Measurements from ENCODE around the gene DGKI. TPM values are rescaled to one million over a fixed set of nuclear protein-coding genes. Genes with fewer than 3 reads are reported as not detected.

DGKI gene
- total RNA-seq, 1 experiment from 2014 or later = 0.15 TPM

DNA sequence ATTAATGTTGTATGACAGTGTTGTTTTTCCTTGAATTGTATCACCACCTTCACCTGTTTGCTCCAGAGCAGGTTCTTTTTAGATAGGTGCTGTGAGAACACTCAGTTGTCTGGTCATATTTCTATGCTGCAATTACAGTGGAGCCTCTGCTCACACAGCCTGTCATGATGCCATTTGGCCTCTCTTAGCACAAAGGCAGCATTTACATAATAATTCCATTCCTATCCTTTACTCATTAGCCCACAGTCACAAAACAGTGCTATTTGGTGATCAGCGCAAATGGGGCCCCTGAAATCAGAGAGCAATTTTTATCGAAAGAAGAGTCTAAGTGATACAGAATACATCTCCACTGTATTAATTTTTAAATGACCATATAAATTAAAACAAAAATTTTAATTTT lies 13.8 kb upstream of the DGKI start:
- H3K27me3 ChIP-seq (ENCODE audit: insufficient read depth, low read length) = no peaks in the 10 kb centered on the region
- H2AFZ ChIP-seq (ENCODE audit: low read depth, low read length, poor library complexity, severe bottlenecking) = no peak overlapping the region
- no peaks in the 10 kb centered on the region for H3K36me3 ChIP-seq (ENCODE audit: control insufficient read depth in 1 of 2, insufficient read depth in 2 of 2, low read length in 2 of 2)
- no peaks in the 10 kb centered on the region for H3K9me2 ChIP-seq (ENCODE audit: insufficient read depth)
- no peaks in the 10 kb centered on the region for H4K20me1 ChIP-seq (ENCODE audit: insufficient read depth)
- ChIA-PET CTCF (no interaction called here), POLR2A (no interaction called here), RAD21 (ENCODE audit: low non-redundant PET in 1 of 2, low total read pairs in 2 of 2, uncharacterized antibody in 2 of 2, unreplicated experiment in 2 of 2) (interaction anchor here in 1 of 2 experiments (0.7 kb wide), 1 partner anchor 204 kb away, joined by 3 read pairs; no protein-coding TSS in a partner anchor)
- no peak for ATAC-seq
- no peaks in the 10 kb centered on the region for H3K4me1 ChIP-seq (ENCODE audit: control insufficient read depth in 1 of 2, insufficient read depth in 2 of 2, low read length in 2 of 2)
- no peak overlapping the region for H3K4me2 ChIP-seq (ENCODE audit: low read length)
- no peaks in the 10 kb centered on the region for H3K79me2 ChIP-seq (ENCODE audit: insufficient read depth, low read length)
- no peak overlapping the region for H3K9ac ChIP-seq (ENCODE audit: low read length)
- TF ChIP-seq CEBPB (IDR thresholded peaks at IDR 0.05; ENCODE audit: low read depth) = no peak
- no peak for TF ChIP-seq SRF (IDR thresholded peaks at IDR 0.05; ENCODE audit: low read depth)
- TF ChIP-seq POLR2AphosphoS5 (IDR thresholded peaks at IDR 0.05; ENCODE audit: low read depth, low read length) = no peak
- no peak for TF ChIP-seq FOSL1 (IDR thresholded peaks at IDR 0.05; ENCODE audit: low read depth)
- no peak overlapping the region for H3K4me3 ChIP-seq (replicated peaks in 1 of 2; ENCODE audit: low read depth in 1 of 2, low read length in 2 of 2)
- 0 out of 4 replicates have a peak, but pooled peaks cover 0 to 4% of the 10 kb centered on the region in 2 experiments for H3K9me3 ChIP-seq (ENCODE audit: control insufficient read depth in 1 of 2, insufficient read depth in 1 of 2, low read depth in 1 of 2, low read length in 2 of 2)
- no TSS peak for BruUV-seq (replicated peaks)
- DNase-seq (ENCODE audit: low read depth, low spot score) = no peak
- H3K27ac ChIP-seq (ENCODE audit: low read depth, low read length) = no peak overlapping the region
- intact Hi-C loops (cut with micrococcal nuclease) = no loop called here

DNA sequence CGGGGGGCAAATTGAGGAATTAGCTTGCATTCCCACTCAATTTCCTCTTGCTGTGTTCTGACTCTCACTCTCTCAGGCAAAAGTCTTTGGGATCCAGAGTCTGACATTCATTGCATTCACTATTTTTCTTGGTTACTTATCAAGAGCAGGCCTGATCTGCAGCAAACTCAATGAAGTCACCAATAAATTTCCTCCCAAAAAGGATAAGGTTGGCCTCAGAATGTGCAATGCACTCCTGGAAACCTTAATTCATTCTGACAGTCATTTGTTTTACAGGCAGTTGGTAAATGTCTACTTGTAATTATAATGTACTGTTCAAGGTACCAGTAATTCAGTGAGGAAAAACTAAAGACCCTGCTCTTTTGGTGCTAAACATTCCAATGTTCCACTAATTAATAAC lies 6.3 kb upstream of the DGKI start:
- Histone ChIP-seq H3K9me3 (ENCODE audit: control insufficient read depth in 1 of 2, insufficient read depth in 1 of 2, low read depth in 1 of 2, low read length in 2 of 2) (no peaks in the 10 kb centered on the region), H3K27me3 (ENCODE audit: insufficient read depth, low read length) (no peaks in the 10 kb centered on the region), H3K79me2 (ENCODE audit: insufficient read depth, low read length) (no peaks in the 10 kb centered on the region), H3K9ac (ENCODE audit: low read length) (no peak overlapping the region), H3K9me2 (ENCODE audit: insufficient read depth) (no peaks in the 10 kb centered on the region), H3K4me3 (replicated peaks in 1 of 2; ENCODE audit: low read depth in 1 of 2, low read length in 2 of 2) (no peak overlapping the region), H3K4me1 (ENCODE audit: control insufficient read depth in 1 of 2, insufficient read depth in 2 of 2, low read length in 2 of 2) (no peaks in the 10 kb centered on the region), H3K4me2 (ENCODE audit: low read length) (no peak overlapping the region), H4K20me1 (ENCODE audit: insufficient read depth) (no peaks in the 10 kb centered on the region), H3K36me3 (ENCODE audit: control insufficient read depth in 1 of 2, insufficient read depth in 2 of 2, low read length in 2 of 2) (no peaks in the 10 kb centered on the region), H2AFZ (ENCODE audit: low read depth, low read length, poor library complexity, severe bottlenecking) (no peak overlapping the region), H3K27ac (ENCODE audit: low read depth, low read length) (no peak overlapping the region)
- ChIA-PET RAD21 (ENCODE audit: low non-redundant PET in 1 of 2, low total read pairs in 2 of 2, uncharacterized antibody in 2 of 2, unreplicated experiment in 2 of 2) (no interaction called here), CTCF (no interaction called here), POLR2A (no interaction called here)
- DNase-seq (ENCODE audit: low read depth, low spot score) = no peak
- BruUV-seq (replicated peaks) = no TSS peak
- intact Hi-C loops (cut with micrococcal nuclease) = no loop called here
- ATAC-seq = no peak
- TF ChIP-seq ELF1 (IDR thresholded peaks at IDR 0.05; ENCODE audit: borderline replicate concordance, low read depth) = no peak
- no peak for TF ChIP-seq EZH2phosphoT487 (IDR thresholded peaks at IDR 0.05; ENCODE audit: borderline replicate concordance)
- no peak for TF ChIP-seq POLR2A (IDR thresholded peaks at IDR 0.05; ENCODE audit: borderline replicate concordance, extremely low read depth, insufficient read depth, insufficient read length)
- no peak for TF ChIP-seq CEBPB (IDR thresholded peaks at IDR 0.05; ENCODE audit: low read depth)
- TF ChIP-seq, protein P1, sequence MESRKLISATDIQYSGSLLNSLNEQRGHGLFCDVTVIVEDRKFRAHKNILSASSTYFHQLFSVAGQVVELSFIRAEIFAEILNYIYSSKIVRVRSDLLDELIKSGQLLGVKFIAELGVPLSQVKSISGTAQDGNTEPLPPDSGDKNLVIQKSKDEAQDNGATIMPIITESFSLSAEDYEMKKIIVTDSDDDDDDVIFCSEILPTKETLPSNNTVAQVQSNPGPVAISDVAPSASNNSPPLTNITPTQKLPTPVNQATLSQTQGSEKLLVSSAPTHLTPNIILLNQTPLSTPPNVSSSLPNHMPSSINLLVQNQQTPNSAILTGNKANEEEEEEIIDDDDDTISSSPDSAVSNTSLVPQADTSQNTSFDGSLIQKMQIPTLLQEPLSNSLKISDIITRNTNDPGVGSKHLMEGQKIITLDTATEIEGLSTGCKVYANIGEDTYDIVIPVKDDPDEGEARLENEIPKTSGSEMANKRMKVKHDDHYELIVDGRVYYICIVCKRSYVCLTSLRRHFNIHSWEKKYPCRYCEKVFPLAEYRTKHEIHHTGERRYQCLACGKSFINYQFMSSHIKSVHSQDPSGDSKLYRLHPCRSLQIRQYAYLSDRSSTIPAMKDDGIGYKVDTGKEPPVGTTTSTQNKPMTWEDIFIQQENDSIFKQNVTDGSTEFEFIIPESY (IDR thresholded peaks at IDR 0.05; ENCODE audit: extremely low read depth, insufficient replicate concordance, low read length) = no peak
- no peak for TF ChIP-seq JUND (IDR thresholded peaks at IDR 0.05)

Measured in HCT116 (cell line).